GM21526 (cell line): ENCODE data around the gene GTF3C4.

Source experiments
- ATAC-seq: cut with Tn5 transposase; IDR thresholded peaks from one replicate; pipeline ENCODE4 v1.9.1; 2021; ENCODE audit warnings: moderate library complexity; ENCODE audit not compliant: unreplicated experiment, low FRiP score

GTF3C4 gene

DNA sequence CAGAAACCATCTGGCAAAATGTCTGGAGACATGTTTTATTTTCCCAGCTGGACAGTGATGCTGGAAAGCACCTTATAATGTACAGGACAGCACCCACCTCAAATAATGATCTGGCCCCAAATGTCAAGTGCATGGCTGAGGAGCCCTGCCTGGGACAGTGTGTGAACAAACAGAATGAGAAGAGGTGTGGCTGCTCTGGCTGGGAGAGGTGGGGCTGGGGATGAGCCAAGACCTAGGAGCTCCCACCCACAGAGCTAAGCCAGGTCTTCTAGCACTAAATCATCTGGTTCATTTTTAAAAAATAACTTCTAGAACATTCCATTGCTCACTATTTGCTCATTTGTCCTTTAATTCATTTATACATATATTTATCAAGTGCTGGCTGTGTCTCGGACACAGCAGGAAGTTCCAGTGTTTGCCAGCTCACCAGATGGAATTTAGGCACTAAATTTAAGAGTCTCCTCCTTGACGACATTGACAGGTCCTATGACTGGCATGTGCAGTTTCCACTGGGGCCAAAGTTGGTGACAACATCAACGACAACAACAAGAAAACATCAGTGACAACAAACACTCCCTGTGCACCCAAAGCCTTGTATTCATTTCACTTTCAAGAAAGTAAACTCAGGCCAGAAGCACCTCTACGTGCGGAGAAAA is 59.1 kb downstream of the GTF3C4 start:
- ATAC-seq = no peak

DNA sequence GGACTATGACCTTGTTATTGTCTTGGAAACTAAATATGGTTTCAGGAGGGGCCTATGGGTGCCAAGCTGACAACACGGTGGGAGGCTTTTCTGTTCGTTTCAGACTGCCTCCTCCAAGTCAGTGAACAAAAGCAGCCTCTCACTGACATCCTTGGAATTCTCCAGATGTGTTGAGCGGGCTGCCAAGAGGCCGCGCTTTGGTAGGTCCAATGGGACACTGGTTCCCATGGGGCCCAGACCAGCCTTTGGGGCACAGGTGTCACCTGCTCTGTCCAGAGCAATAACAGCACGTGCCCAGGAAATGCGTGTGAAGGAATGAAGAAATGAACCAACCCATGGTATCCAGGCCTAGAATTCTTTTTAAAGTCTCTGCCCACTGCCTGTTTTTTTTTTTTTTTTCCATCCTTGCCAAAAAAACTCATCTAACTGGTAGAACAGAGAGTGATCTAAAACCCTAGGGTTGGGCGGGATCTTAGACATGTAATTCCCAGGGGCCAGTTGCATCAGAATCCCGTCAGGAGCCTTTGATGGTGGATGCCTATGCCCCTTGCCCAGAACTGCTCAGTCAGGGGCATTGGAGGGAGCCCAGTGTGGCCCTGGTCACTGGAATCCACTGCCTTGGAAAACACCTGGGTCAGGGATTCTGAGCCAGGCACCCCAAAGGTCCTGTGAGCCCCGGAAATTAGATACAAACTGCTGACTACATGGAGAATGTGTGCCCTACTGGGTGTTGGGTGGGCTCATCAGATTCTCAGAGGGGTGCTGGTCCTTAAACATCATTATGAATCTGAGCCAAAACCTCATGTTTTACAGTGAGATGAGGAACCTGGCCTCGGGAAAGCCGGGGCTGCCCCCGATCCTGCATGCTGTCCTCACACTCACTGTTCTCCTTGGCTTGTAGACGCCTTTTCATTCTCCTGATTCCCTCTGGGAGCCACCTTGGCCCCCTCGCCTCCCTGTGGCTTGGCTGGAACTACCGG is 60.1 kb downstream of the GTF3C4 start:
- no peak for ATAC-seq

DNA sequence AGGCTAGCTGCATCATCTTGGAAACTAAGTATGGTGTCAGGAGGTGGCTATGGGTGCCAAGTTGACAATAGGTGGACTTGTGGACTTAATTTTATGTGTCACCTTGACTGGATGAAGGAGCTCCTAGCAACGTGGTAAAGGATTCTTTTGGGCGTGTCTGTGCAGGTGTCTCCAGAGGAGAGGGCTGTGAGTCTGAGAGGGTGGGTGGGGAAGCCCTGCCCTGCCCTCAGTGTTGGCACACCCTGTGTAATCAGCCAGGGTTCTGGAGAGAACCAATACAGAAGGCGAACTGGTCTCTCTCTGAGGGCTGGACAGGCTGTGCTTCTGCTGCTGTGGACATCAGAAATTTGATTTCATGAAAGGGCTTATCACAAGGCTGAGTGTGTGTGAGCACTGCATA is 61.0 kb downstream of the GTF3C4 start:
- ATAC-seq = no peak

DNA sequence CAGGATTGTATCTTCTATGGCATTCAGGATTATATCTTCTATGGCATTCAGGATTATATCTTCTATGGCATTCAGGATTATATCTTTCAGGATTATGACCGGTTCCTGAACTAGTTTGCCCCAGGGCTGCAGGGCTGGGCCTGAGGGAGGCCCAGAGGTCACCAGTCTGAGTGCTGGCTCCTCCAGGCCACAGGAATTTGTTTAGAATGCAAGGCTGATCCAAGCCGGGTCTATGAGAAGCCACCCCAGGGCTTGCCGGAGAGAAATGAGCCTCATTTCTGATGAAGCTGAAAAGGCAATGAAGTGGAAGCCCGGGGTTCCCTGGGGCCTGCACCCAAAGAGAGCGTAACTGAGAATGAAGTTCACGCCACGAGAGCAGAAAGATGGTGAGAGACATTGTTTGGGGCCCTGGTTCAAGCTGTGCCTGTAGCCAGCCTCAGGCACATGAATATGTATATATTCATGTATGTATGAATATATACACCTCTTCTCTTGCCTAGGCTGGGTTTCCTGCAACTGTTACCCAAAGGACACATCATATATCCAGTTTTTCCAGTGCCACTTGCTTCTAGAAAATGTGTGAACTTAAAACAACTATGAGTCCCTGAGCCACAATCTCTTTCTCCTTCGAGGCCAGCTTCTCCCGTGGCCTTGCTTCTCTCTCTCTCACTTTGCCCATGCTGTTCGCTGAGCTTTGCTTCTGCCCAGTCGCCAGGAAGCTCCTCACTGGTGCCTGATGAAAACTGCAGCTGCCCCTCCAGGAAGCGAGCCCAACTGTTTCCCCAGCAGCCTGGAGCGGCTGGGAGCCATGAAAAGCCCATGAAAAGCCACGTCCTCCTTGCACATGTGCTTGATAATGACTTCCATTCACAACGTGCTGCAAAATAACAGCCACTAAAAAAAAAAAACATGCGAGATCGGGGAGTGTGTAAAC is 62.3 kb downstream of the GTF3C4 start:
- ATAC-seq = no peak

DNA sequence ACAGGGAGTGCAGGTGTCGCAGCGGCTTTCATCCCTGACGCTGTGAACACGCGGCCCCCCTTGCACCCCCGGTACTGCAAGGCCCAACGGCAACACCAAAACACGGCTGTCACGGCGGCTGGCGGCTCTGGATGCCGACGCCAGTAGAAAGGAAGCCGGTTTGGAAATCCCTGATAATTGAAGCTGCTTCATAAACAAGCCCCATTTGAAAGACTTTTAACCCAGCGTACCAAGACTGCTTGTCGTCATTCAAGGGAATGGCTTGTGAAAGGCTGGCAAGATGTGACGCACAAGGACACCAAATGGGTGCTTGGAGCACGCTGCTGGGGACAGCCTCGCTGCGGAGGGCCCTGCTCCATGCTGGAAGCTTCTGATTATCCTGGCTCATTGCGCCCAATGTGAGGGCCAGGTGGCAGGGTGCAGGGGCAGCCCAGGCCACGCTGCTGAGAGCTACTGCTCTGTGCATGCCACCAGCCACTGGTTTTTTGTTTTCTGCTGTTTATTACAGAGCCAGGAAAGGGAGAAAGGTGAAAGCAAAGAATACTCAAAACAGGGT is 63.1 kb downstream of the GTF3C4 start:
- no peak for ATAC-seq

DNA sequence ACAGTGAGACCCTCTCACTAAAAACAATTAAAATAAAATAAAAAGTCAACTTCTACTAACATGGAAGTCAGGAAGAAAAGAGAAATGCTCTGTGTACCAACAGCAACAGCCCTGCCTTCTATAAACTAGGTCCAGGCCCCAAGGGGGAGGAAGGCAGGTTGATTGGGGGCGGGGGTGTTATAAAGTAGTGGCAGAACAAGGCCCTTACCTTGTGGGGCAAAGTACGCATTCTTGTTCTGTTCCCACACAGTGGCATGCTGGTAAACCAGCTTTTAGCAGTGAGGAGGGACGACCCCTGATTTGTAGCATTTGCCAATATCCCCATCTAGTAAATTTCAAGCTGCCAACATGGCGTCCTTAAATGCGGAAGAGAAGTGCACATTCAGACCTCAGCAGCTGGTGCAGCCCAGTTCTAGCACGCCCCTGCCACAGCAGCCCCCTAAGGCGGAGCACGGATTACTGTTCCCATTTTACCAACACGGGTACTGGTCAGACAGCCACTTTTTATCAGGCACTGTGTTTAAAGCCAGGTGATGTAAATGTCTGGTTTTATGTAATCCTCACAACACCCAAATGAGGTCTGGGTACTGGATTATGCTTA is 69.5 kb downstream of the GTF3C4 start:
- ATAC-seq = no peak

DNA sequence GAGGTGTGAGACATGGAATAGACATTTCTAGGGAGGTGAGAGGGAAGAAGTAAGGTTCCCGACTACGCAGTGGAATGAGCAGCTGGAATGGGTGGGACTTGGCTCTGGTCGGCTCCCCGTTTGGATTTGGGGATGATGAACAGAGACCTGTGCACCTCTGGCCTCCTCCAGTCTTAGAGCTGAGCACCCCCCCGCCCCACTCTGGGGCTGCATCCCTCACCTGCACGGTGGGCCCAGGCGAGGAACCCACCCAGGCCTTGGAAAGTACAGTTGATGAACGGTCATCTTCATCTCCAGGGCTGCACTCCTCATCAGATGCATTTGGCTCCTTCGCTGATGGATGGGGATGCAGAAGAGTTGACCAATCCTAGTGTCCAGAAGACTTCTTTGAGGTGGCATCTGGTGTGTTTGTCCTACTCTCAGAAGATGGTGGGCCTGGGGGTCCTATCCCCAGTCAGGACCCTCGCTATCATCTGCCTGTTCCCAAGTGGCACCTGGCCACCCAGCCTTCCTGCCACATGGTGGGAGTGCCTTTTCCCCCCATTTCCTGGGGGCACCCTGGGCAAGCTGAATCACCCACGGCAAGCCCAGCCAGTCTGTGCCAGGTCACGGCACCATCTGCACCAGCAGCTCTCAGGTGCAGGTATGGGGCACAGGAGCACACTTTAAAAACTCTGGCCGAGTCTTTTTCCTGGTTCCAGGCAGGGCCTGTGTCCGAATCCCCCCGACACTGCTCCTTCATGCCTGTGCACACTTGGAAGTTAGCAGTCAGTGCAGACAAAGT is 70.5 kb downstream of the GTF3C4 start:
- no peak for ATAC-seq

DNA sequence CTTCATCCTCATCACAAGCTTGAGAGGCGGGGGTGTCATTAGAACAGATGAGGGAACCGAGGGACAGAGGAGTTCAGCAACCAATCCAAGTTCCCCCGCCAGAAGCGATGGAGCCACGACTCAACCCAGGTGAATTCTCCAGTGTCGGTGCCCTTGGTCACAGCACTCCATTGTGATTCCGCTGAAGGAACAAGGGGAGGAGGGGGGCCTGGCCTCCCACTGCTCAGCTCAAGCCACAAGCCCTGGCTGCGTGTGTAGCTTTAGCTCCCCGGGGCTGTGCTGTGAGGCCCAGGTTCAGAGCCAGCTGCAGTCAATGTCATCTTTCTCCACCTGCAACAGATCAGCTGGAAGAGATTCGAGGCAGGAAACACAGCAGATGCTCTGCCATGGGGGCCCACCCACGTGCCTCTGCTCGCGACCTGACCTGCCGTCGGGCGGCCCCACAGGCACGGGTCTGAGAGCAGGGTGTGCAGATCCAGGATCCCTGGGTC is 72.6 kb downstream of the GTF3C4 start:
- ATAC-seq = no peak

DNA sequence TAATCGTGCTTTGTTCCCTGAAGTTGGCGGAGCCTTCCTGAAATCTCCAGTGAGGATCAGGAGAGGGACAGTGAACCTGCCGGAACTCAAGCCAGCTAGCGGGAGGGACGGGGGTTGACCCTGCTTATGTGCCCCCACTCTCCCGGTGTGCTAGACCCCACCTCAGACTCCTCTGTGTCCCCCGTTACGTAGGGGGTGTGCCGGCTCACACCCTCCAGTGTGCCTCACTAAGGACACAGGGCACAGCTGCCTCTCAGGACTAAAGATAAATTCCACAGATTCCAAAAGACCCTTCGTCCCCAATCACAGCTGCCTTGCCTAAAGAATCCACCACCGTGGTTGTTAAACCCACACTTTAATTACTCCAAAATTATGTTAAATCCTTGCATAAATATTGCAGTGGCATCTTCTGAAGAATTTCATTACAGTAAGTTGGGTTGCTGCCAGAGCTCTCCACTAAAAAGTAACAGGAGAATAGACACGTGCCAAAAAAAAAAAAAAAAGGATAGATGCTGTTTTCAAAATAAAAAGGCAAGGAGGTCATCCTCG is 73.7 kb downstream of the GTF3C4 start:
- no peak for ATAC-seq
